Cardiac fibroblast (primary cell): ENCODE measurements around the gene ZNF629.

Experiments
- DNase-seq, 2 donors: peaks; one replicate each; pipeline versions ENCODE4 v3.0.0 to v3.0.0-alpha.2; 2010; ENCODE audit warnings: low read depth in 2 of 2
- H3K4me3 ChIP-seq, 2 donors: replicated peaks in 1 of 2; 1 replicate in 1 of 2; 2 replicates in 1 of 2; pipeline ENCODE4 v1.5.1; 2011; ENCODE audit warnings: low read depth in 2 of 2, low read length in 2 of 2, mild to moderate bottlenecking in 2 of 2, moderate library complexity in 1 of 2
- CTCF ChIP-seq: IDR thresholded peaks from one replicate; pipeline ENCODE4 v1.5.1; 2011; ENCODE audit warnings: low read depth, mild to moderate bottlenecking, low read length, inconsistent platforms

ZNF629 gene

GRCh38 chr16:30773826-30774225 lies 13.2 kb downstream of the ZNF629 start:
- no peak for DNase-seq
- TF ChIP-seq CTCF = no peak
- no peak overlapping the region for H3K4me3 ChIP-seq

- DNase-seq = peak in 1 of 2 donors; percentile 60
- H3K4me3 ChIP-seq = no peak overlapping the region
- TF ChIP-seq CTCF = no peak
Measured at GRCh38 chr16:30771726-30772125, 15.3 kb downstream of the ZNF629 start.

GRCh38 chr16:30769379-30770089 lies 17.5 kb downstream of the ZNF629 start:
- no peak for TF ChIP-seq CTCF
- no peak for DNase-seq
- H3K4me3 ChIP-seq = no peak overlapping the region

- TF ChIP-seq CTCF = no peak
- H3K4me3 ChIP-seq = no peak overlapping the region
- no peak for DNase-seq
Measured at GRCh38 chr16:30768583-30769181, 18.3 kb downstream of the ZNF629 start.

- no peak for TF ChIP-seq CTCF
- no peak for DNase-seq
- H3K4me3 ChIP-seq = no peak overlapping the region
Measured at GRCh38 chr16:30767767-30768465, 19.1 kb downstream of the ZNF629 start.

GRCh38 chr16:30766933-30767284 lies 20.1 kb downstream of the ZNF629 start:
- DNase-seq = no peak
- H3K4me3 ChIP-seq = no peak overlapping the region
- TF ChIP-seq CTCF = no peak
